ENCODE measurements around the gene SF3A2.

The SF3A2 gene

GRCh38 chr19:2228157-2229030 lies 8.2 kb upstream of the SF3A2 start:
- DNase-seq: no peak

GRCh38 chr19:2229103-2230032 lies 7.3 kb upstream of the SF3A2 start:
- DNase-seq: no peak

GRCh38 chr19:2230033-2230531 lies 6.5 kb upstream of the SF3A2 start:
- DNase-seq: no peak

- DNase-seq: no peak
Measured at GRCh38 chr19:2230807-2231533, 5.7 kb upstream of the SF3A2 start.

- DNase-seq: no peak
Measured at GRCh38 chr19:2231621-2232221, 4.9 kb upstream of the SF3A2 start.

- no peak for DNase-seq
Measured at GRCh38 chr19:2232286-2233151, 4.1 kb upstream of the SF3A2 start.

GRCh38 chr19:2233601-2234280 lies 2.9 kb upstream of the SF3A2 start:
- no peak for DNase-seq

GRCh38 chr19:2234996-2235380 lies 1.6 kb upstream of the SF3A2 start:
- DNase-seq: no peak

GRCh38 chr19:2235381-2236063 lies 1.1 kb upstream of the SF3A2 start:
- no peak for DNase-seq

GRCh38 chr19:2236064-2236313 lies 635 bp upstream of the SF3A2 start:
- no peak for DNase-seq

GRCh38 chr19:2237051-2237868 lies 636 bp downstream of the SF3A2 start:
- no peak for DNase-seq

GRCh38 chr19:2237869-2238153 lies 1.2 kb downstream of the SF3A2 start:
- no peak for DNase-seq

GRCh38 chr19:2239173-2239572 lies 2.5 kb downstream of the SF3A2 start:
- no peak for DNase-seq

- DNase-seq: no peak
Measured at GRCh38 chr19:2239771-2240770, 3.4 kb downstream of the SF3A2 start.

- no peak for DNase-seq
Measured at GRCh38 chr19:2240881-2241760, 4.5 kb downstream of the SF3A2 start.

GRCh38 chr19:2242092-2242537 lies 5.5 kb downstream of the SF3A2 start:
- DNase-seq: no peak

GRCh38 chr19:2242816-2243215 lies 6.2 kb downstream of the SF3A2 start:
- no peak for DNase-seq
